Astrocyte (in vitro differentiated cells and primary cell): Measurements from ENCODE around the gene DPP9. TPM values are rescaled to one million over a fixed set of nuclear protein-coding genes. Genes with fewer than 3 reads are reported as not detected.

Experiments
- DNase-seq: peaks from one replicate; pipeline ENCODE4 v3.0.0-alpha.2; 2010; ENCODE audit warnings: low read depth
- FAIRE-seq: peaks from 2 replicates; lab custom pipeline; 2011; peaks lifted over from hg19 to GRCh38; lab: Jason Lieb, UNC
- H2AFZ ChIP-seq: 2 replicates; pipeline ENCODE4 v1.6.0; 2012; ENCODE audit warnings: low read depth, low read length, inconsistent platforms
- H3K27ac ChIP-seq: 2 replicates; pipeline ENCODE4 v1.5.1; 2011; ENCODE audit warnings: low read depth, low read length, inconsistent platforms
- H3K27me3 ChIP-seq: 2 replicates; pipeline ENCODE4 v1.6.0; 2011; ENCODE audit warnings: low read length, inconsistent platforms; ENCODE audit not compliant: insufficient read depth
- H3K36me3 ChIP-seq: 2 replicates; pipeline ENCODE4 v1.5.1; 2011; ENCODE audit warnings: low read length, inconsistent platforms; ENCODE audit not compliant: insufficient read depth
- H3K4me1 ChIP-seq: 2 replicates; pipeline ENCODE4 v1.5.1; 2011; ENCODE audit warnings: low read length, inconsistent platforms; ENCODE audit not compliant: insufficient read depth
- H3K4me2 ChIP-seq: 2 replicates; pipeline ENCODE4 v1.6.0; 2012; ENCODE audit warnings: low read length, inconsistent platforms
- H3K4me3 ChIP-seq: 2 replicates; pipeline ENCODE4 v1.5.1; 2011; ENCODE audit warnings: low read depth, mild to moderate bottlenecking, low read length, inconsistent platforms; ENCODE audit not compliant: insufficient read depth
- H3K79me2 ChIP-seq: 2 replicates; pipeline ENCODE4 v1.6.0; 2012; ENCODE audit warnings: mild to moderate bottlenecking, low read length, inconsistent platforms; ENCODE audit not compliant: insufficient read depth
- H3K9ac ChIP-seq: 2 replicates; pipeline ENCODE4 v1.6.0; 2012; ENCODE audit warnings: mild to moderate bottlenecking, low read length, inconsistent platforms
- H3K9me3 ChIP-seq: 2 replicates; pipeline ENCODE4 v1.5.1; 2012; ENCODE audit warnings: low read depth, mild to moderate bottlenecking, low read length, inconsistent platforms; ENCODE audit not compliant: insufficient read depth
- H4K20me1 ChIP-seq: 2 replicates; pipeline ENCODE4 v1.6.0; 2012; ENCODE audit warnings: low read length, inconsistent platforms; ENCODE audit not compliant: insufficient read depth
- H3K27ac Mint-ChIP-seq: one replicate; pipeline ENCODE4 v1.8.0; 2021; ENCODE audit warnings: mild to moderate bottlenecking, mixed read lengths; ENCODE audit not compliant: unreplicated experiment
- H3K27me3 Mint-ChIP-seq: one replicate; pipeline ENCODE4 v1.8.0; 2021; ENCODE audit warnings: low read depth, mixed read lengths; ENCODE audit not compliant: unreplicated experiment
- H3K36me3 Mint-ChIP-seq: one replicate; pipeline ENCODE4 v1.8.0; 2021; ENCODE audit warnings: low read depth, mixed read lengths; ENCODE audit not compliant: unreplicated experiment
- H3K4me1 Mint-ChIP-seq: one replicate; pipeline ENCODE4 v1.8.0; 2021; ENCODE audit warnings: low read depth, mixed read lengths; ENCODE audit not compliant: unreplicated experiment
- H3K4me3 Mint-ChIP-seq: one replicate; pipeline ENCODE4 v1.8.0; 2021; ENCODE audit warnings: mild to moderate bottlenecking, moderate library complexity, mixed read lengths; ENCODE audit not compliant: unreplicated experiment
- H3K9me3 Mint-ChIP-seq: one replicate; pipeline ENCODE4 v1.8.0; 2021; ENCODE audit warnings: mild to moderate bottlenecking, mixed read lengths; ENCODE audit not compliant: unreplicated experiment
- EZH2 ChIP-seq: IDR thresholded peaks from 2 replicates; pipeline ENCODE4 v1.6.1; 2012; ENCODE audit warnings: mild to moderate bottlenecking, low read length, inconsistent platforms; ENCODE audit not compliant: insufficient read depth
- total RNA-seq: library from RNA; stranded (reverse); gene quantifications from 2 replicates; pipeline ENCODE4 v1.2.1, GENCODE V29; 2021
- TF ChIP-seq, protein P1 (sequence below): IDR thresholded peaks from 2 replicates; pipeline ENCODE4 v1.5.1; 2011; ENCODE audit warnings: low read depth, mild to moderate bottlenecking, inconsistent platforms, low read length, moderate library complexity; ENCODE audit not compliant: insufficient read depth

Gene DPP9
- total RNA-seq, 1 donor from 2014 or later, result 50.0 TPM

GRCh38 chr19:4645718-4646117, 77.9 kb downstream of the DPP9 start:
- FAIRE-seq, result no peak
- H3K27me3 Mint-ChIP-seq, result no peaks in the 10 kb centered on the region
- no peak for TF ChIP-seq EZH2
- TF ChIP-seq, protein P1, sequence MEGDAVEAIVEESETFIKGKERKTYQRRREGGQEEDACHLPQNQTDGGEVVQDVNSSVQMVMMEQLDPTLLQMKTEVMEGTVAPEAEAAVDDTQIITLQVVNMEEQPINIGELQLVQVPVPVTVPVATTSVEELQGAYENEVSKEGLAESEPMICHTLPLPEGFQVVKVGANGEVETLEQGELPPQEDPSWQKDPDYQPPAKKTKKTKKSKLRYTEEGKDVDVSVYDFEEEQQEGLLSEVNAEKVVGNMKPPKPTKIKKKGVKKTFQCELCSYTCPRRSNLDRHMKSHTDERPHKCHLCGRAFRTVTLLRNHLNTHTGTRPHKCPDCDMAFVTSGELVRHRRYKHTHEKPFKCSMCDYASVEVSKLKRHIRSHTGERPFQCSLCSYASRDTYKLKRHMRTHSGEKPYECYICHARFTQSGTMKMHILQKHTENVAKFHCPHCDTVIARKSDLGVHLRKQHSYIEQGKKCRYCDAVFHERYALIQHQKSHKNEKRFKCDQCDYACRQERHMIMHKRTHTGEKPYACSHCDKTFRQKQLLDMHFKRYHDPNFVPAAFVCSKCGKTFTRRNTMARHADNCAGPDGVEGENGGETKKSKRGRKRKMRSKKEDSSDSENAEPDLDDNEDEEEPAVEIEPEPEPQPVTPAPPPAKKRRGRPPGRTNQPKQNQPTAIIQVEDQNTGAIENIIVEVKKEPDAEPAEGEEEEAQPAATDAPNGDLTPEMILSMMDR, result no peak

GRCh38 chr19:4642625-4643024, 81.0 kb downstream of the DPP9 start:
- Mint-ChIP-seq H3K4me3 (no peak overlapping the region), H3K27ac (no peak overlapping the region), H3K36me3 (no peaks in the 10 kb centered on the region), H3K27me3 (no peaks in the 10 kb centered on the region), H3K4me1 (no peaks in the 10 kb centered on the region), H3K9me3 (no peaks in the 10 kb centered on the region)
- Histone ChIP-seq H3K4me1 (peaks cover 14% of the 10 kb centered on the region), H3K36me3 (no peaks in the 10 kb centered on the region), H3K4me3 (no peak overlapping the region), H3K9me3 (no peaks in the 10 kb centered on the region), H3K4me2 (no peak overlapping the region), H4K20me1 (peaks cover 9% of the 10 kb centered on the region), H3K27ac (no peak overlapping the region), H3K9ac (no peak overlapping the region), H3K27me3 (no peaks in the 10 kb centered on the region), H3K79me2 (peaks cover 21% of the 10 kb centered on the region), H2AFZ (no peak overlapping the region)
- TF ChIP-seq, protein P1, result no peak
- TF ChIP-seq EZH2, result no peak
- FAIRE-seq (no peak), DNase-seq (no peak)

More at GRCh38 chr19:4645718-4646117, 77.9 kb downstream of the DPP9 start:
- Histone ChIP-seq H3K4me3 (no peak overlapping the region), H3K4me1 (peaks cover 4% of the 10 kb centered on the region), H3K36me3 (no peaks in the 10 kb centered on the region), H3K4me2 (no peak overlapping the region), H3K27ac (no peak overlapping the region), H3K79me2 (peaks cover 22% of the 10 kb centered on the region), H3K9me3 (no peaks in the 10 kb centered on the region), H2AFZ (no peak overlapping the region), H3K9ac (no peak overlapping the region), H3K27me3 (no peaks in the 10 kb centered on the region), H4K20me1 (peaks cover 20% of the 10 kb centered on the region)
- Mint-ChIP-seq H3K36me3 (no peaks in the 10 kb centered on the region), H3K4me1 (no peaks in the 10 kb centered on the region), H3K9me3 (no peaks in the 10 kb centered on the region), H3K27ac (no peak overlapping the region), H3K4me3 (no peak overlapping the region)
- DNase-seq, result no peak

DNA sequence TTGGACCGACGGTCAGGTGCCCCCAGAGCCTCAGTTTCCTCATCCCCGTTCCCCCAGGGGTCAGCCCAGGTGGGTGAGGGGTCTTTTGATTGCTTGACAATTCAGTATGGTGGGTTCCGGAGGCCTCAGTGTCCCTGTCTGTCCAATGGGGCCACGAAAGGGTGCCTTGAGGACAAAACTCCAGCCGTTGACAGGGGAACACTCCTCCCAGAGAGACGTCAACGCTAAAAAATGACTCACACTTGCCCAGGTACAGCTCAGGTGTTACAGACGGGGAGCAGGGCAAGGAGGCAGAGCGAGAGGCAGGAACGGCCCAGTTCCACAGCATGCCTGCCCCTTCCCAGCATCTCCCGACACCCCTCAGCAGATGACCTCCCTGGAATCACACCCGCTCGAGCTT, 82.5 kb downstream of the DPP9 start:
- H3K27ac ChIP-seq, result no peak overlapping the region
- no peaks in the 10 kb centered on the region for H3K9me3 Mint-ChIP-seq
- H3K4me1 ChIP-seq, result peaks cover 14% of the 10 kb centered on the region
- H3K4me3 ChIP-seq, result no peak overlapping the region
- no peak for DNase-seq
- H3K27me3 ChIP-seq, result no peaks in the 10 kb centered on the region
- H2AFZ ChIP-seq, result no peak overlapping the region
- H3K4me1 Mint-ChIP-seq, result no peaks in the 10 kb centered on the region
- no peak for FAIRE-seq
- no peak overlapping the region for H3K4me2 ChIP-seq
- H4K20me1 ChIP-seq, result peaks cover 9% of the 10 kb centered on the region
- no peak overlapping the region for H3K27ac Mint-ChIP-seq
- no peak overlapping the region for H3K9ac ChIP-seq
- no peak overlapping the region for H3K4me3 Mint-ChIP-seq
- H3K27me3 Mint-ChIP-seq, result peaks cover 3% of the 10 kb centered on the region
- no peak for TF ChIP-seq EZH2
- TF ChIP-seq, protein P1, result no peak
- H3K36me3 Mint-ChIP-seq, result no peaks in the 10 kb centered on the region
- H3K79me2 ChIP-seq, result peaks cover 21% of the 10 kb centered on the region
- no peaks in the 10 kb centered on the region for H3K36me3 ChIP-seq
- H3K9me3 ChIP-seq, result no peaks in the 10 kb centered on the region
